GM19397 (cell line): Measurements from ENCODE around the gene AFTPH.

ENCODE experiments used
- ATAC-seq: cut with Tn5 transposase; IDR thresholded peaks from one replicate; pipeline ENCODE4 v1.9.1; 2021; ENCODE audit warnings: mild to moderate bottlenecking, moderate library complexity; ENCODE audit not compliant: unreplicated experiment

AFTPH gene

DNA sequence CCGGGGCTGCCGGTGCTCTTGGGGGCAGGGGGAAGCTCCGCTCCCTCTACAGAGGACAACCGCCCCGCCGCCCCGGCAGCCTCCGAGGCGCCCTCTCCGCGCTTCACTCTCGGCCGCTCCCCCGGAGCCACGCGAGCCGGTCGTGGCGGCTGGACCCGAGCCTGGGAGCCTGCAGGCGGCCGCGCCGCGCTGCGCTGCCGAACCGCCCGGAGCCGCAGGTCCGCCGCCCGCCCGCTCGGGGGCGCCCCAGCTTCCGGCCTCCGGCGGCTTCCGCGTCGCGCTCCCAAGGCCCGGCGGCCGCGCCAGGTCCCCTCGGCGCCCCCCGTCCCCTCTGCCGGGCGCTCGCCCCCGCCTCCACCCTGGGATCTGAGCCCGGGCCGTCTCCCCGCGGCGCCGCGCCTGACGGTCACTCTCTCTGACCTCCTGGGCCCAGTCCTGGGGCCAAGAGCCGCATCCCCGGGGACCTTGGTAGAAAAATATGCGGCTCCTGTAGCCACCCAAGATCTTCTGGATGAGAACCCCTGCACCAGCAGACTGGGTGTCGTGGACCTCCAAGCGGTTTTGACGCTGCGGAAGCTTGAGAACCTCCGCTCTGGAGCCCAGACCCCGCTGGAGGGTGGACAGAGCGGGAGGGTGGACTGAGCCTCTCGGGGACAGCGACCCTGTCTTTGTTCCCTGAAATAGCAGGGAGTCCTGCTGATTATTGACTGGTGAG lies 85.3 kb downstream of the AFTPH start:
- peak; percentile 48 for ATAC-seq

DNA sequence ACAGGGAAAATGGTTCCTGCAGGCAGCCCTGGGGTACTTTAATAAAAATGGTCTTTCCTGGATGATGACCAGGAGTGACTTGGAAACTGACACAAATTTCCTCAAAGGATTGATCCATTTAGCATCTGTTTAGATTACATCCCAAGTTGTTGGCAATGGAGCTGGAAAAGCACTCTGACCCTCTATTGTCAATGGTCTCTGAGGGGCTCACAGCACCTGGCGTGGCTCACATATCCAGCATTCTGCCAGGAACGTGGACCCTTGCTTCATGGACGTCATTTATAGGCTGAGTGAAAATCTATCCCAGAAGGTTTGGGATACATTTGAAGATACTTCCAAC lies 85.8 kb downstream of the AFTPH start:
- no peak for ATAC-seq

GRCh38 chr2:64610316-64610855 lies 86.3 kb downstream of the AFTPH start:
- ATAC-seq: no peak

DNA sequence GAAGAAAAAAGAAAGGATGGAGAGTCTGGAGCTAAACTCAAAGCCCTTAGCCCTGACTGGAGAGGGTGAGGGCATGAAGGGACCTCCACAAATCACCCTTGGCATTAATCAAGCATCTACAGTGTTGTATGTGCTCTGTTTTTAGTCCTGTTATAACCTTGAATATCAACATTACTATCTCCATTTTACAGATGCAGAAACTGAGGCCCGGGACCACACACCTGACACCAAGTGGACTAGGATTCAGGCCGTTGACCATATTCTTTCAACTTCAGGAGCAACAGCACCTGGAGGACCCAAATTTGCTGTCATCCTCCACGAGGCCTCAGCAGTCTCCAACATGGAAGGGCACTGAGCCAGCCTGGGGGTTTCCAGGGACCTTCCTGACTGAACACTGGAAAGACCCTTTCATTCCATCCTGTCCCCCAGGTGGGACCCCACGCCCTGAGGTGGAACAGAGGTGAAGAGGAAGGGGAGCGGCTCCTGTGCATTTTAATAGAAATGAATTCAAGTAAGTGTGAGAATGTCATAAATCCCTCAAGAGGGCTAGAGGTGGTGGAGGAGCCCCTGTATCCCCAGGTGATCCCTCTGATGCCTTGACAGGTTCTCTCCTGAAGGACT lies 88.6 kb downstream of the AFTPH start:
- no peak for ATAC-seq

GRCh38 chr2:64613276-64613675 lies 89.1 kb downstream of the AFTPH start:
- ATAC-seq: no peak

GRCh38 chr2:64615192-64615763 lies 91.2 kb downstream of the AFTPH start:
- ATAC-seq: no peak

GRCh38 chr2:64615844-64616536 lies 91.9 kb downstream of the AFTPH start:
- ATAC-seq: no peak

DNA sequence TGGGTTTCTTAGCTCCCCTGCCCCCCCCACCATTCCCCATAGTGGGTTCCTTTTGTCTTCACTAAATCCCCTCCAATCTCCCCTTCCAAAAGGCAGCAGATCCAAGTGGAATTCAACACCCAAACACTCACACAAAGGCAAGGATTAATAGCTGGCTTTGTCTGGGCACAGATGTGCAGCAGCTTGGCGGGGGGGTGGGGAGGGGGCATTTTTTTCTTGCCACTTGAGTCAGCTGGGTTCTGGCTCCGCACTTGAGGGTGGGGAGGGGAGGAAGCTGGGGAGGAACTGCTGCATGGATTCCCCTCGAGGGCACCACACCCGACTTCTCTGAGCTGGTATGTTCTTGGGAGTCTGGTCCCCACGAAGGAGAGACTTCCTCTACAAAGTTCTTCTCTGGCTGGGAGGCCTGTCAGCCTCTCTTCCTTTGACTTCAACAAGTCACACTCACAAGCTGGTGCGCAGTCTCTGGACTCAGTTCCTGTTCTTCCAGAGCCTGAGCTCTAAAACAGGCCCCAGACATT lies 93.6 kb downstream of the AFTPH start:
- ATAC-seq: no peak

GRCh38 chr2:64620661-64621060 lies 96.5 kb downstream of the AFTPH start:
- no peak for ATAC-seq

- no peak for ATAC-seq
Observed at GRCh38 chr2:64622443-64623241, 98.5 kb downstream of the AFTPH start.

- ATAC-seq: no peak
Observed at GRCh38 chr2:64623242-64623850, 99.2 kb downstream of the AFTPH start.

DNA sequence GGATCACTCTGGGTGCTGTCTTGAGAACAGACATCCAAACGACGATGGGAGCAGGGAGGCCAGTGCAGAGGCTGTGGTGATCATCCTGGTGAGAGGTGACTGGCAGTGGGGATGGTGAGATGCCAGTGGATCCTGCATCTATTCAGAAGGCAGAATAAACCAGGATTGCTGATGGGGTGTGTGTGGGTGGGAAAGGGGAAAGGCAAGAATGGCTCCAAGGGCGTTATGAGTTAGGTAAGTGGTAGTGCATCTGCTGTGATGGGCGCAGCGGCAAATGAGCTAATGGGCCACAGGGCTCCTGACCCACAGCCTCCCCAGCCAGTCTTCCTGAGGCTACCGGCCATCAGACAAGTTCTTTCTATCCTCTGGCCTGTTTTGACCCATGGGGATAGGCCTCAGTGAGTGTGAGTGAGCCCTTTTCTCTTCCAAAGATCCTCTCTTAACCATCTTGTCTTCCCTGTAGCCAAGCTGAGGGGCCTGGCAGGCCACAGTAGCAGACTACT lies 100.0 kb downstream of the AFTPH start:
- ATAC-seq: no peak

DNA sequence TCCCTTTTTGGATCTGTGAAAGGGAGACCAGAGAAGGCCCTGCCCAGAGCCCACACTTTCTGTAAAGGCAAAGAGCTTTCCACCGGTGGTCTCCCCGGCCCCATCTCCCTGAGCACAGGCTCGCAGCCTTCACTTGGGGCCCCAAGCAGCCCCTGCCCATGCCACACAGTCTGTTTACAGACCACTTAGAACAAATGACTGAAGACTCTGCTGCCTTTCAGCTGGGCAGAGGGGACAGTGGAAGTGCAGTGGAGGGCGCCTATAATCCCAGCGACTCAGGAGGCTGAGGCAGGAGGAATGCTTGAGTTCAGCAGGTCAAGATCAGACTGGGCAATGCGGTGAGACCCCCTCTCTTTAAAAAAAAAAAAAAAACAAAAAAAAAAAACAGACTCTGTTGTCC lies 100.7 kb downstream of the AFTPH start:
- ATAC-seq: no peak

- no peak for ATAC-seq
Observed at GRCh38 chr2:64625299-64626145, 101.4 kb downstream of the AFTPH start.

- ATAC-seq: no peak
Observed at GRCh38 chr2:64626146-64626809, 102.2 kb downstream of the AFTPH start.

GRCh38 chr2:64626963-64627760 lies 103.0 kb downstream of the AFTPH start:
- no peak for ATAC-seq
